WI38 (cell line): ENCODE results near the gene MAD1L1.
A peak's percentile ranks its signal among the peaks of the same experiment; 100 is the strongest.

ENCODE experiments used
- H3K4me3 ChIP-seq: 2 replicates; pipeline ENCODE4 v1.5.1; 2011; ENCODE audit warnings: low read depth, mild to moderate bottlenecking, control low read depth, low read length
- TF ChIP-seq, protein P1 (sequence below): IDR thresholded peaks from 2 replicates; pipeline ENCODE4 v1.5.1; 2012; ENCODE audit warnings: low read depth, mild to moderate bottlenecking, control low read depth, low read length

MAD1L1 gene

DNA sequence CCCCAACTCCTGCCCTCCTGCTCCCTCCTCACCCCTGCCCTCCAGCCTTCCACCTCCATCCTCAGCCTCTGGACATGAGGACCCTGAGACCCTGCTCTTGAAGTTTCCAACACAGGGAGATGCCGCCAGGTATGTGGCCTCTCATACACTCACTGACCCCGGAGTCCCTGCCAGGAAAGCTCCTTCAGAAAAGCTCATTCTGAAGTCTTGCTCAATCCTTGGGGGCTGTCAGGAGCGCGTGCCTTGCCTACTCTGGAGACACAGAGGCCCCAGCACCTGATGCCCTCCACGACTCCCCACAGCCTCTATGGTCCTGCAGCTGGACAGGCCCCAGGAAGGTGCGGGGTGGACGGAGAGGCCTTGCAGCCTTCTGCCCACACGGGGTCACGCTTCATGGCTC is 20.3 kb upstream of the MAD1L1 start:
- TF ChIP-seq, protein P1, sequence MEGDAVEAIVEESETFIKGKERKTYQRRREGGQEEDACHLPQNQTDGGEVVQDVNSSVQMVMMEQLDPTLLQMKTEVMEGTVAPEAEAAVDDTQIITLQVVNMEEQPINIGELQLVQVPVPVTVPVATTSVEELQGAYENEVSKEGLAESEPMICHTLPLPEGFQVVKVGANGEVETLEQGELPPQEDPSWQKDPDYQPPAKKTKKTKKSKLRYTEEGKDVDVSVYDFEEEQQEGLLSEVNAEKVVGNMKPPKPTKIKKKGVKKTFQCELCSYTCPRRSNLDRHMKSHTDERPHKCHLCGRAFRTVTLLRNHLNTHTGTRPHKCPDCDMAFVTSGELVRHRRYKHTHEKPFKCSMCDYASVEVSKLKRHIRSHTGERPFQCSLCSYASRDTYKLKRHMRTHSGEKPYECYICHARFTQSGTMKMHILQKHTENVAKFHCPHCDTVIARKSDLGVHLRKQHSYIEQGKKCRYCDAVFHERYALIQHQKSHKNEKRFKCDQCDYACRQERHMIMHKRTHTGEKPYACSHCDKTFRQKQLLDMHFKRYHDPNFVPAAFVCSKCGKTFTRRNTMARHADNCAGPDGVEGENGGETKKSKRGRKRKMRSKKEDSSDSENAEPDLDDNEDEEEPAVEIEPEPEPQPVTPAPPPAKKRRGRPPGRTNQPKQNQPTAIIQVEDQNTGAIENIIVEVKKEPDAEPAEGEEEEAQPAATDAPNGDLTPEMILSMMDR, result no peak
- no peak overlapping the region for H3K4me3 ChIP-seq

DNA sequence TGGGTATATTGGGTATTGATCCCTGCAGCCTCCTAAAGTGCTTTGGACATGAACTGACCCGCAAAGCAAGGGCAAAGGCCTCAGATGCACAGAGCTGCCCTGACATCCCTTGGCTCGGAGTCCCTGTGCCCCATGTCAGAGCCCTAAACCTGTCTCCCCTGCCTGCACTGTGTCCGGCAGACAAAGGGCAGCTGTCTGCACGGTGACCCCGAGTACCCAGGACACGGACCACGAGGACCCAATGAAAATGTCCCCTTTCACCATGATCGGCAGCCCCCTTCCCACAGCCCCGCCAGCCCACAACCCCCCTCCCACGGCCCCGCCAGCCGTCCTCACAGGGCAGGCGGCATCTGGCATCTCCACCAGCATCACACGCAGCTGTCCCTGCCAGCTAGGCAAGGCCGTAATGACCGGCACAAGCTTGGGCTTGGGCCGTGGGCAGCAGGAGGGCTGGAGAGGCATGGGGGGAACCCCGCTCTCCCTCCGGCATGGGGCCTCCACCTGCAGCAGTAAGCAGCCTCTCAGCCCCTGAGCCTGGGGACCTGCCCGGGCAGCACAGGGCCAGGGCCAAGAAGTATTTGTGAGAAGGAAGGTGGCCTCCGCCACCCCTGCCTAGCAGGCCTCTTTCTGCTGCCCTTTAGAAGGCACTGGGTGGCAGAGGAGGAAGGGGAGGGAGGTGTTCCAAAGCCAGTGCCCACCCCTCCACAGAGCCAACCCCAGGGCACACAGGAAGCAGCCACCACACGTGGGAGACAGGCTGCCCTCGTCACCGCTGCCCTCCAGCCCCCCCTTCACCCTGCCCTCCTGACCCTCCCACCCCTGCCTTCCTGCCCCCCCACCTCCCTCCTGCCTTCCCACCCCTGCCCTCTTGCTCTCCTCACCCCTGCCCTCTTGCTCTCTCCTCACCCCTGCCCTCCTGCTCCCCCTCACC is 19.4 kb upstream of the MAD1L1 start:
- no peak overlapping the region for H3K4me3 ChIP-seq
- TF ChIP-seq, protein P1, result no peak

DNA sequence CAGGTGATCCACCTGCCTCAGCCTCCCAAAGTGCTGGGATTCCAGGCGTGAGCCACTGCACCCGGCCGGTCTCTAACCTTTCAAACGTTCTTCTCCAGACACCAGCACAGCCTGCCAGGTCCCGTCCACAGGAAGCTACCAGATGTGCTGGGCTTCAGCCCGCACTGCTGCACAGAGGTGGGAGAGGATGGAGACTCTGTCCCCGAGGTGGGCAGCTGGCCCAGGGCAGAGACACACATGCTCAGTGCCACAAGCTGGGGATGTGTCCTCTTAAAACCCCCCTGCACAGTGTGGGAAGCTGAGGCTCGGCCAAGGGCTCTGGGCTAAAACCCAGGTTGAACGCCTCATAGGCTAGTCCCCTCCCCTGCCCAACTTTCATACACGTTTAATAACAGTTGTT is 18.6 kb upstream of the MAD1L1 start:
- TF ChIP-seq, protein P1, result no peak
- H3K4me3 ChIP-seq, result no peak overlapping the region

DNA sequence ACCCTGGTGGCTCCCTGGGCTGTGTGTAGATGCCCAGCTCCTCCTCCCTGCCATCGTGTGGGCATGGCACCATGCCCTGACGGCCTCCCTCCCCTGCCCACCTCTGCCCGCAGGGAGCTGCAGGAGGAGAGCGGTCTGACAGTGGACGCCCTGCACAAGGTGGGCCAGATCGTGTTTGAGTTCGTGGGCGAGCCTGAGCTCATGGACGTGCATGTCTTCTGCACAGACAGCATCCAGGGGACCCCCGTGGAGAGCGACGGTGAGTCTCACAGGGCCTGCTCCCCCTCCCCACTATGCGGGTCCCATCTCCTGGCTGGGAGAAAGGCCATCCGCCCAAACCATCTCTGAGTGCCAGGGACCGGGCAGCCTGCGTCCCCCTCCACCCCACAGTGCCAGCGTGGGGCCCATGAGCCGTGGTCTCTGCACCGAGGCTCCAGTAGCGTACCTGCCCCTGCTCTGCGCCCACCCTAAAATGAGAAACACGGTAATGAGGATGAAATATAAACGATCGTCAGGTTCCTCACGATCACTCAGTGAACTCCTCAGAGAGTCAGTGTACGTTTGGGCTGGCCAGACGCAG is 17.1 kb upstream of the MAD1L1 start:
- TF ChIP-seq, protein P1, result no peak
- H3K4me3 ChIP-seq, result no peak overlapping the region

DNA sequence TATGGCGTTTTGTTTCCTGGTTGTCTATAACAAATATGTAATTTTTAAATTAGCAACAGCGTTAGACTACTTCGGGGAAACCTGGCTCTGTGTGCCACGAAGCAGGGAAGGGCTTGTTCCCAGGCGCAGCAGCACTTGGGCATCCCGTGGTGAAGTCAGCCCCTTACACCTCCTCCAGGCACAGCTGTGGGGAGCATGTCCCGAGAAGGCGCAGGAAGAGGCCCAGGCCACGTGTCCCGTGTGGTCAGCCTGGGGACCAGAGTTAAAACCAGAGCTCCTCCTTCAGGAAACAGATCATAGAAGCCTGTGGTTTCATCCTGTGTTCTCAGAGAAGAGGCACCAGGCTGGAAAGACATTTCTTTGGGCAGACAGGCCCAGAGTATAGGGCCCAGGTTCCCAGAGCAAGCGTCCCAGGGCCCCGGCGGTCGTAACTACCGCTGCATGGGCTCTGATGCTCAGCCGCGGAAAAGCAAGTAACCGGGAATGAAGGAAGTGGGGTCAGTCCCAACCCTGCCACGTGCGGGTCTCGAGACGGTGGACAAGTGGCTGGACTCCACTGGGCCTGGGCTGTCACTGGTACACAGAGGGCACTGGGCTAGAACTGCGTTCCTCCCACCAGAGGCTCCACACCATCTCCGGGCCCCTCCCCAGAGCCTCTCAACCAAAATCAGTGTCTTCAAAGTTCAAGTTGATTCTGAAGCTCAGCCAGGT is 16.4 kb upstream of the MAD1L1 start:
- TF ChIP-seq, protein P1, result no peak
- no peak overlapping the region for H3K4me3 ChIP-seq

DNA sequence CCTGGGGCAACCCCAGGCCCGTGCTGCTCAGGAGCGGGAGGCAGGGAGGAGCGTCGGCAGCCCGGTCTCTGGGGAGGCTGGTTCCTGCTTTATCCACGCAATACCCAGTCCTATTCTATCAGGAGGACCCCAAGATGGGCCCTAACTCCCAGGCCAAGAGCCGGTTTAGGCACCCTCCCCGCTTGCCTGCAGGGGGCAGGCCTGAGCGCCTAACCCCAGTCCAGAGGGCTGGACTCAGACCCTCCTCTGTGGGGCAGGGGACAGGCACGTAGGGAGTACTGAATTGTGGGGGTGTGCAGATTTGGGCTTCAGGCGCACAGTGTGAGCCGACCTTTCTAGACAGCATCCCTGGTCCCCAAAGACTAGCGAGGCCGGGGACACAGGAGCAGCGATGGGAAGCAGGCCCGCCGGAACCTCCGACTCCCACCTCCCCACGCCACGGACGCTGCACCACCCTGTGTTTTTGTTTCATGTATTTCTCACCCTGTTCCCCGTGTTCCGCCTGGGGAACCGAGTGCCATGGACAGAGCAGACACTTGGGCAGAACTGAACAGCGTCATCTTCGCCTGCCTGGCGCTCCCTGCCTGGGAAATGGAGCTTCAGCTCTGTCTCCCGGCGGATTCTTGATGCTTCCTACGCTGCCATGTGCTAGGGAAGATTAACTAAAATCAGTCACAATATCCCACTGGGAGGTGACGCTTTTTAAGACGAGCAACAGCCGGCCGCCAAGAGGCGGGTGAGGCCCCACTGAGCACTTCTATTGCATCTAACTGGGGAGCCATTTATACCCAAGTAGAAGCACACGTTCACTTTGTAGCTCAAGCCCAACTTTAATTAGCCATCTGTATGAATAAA is 14.6 kb upstream of the MAD1L1 start:
- H3K4me3 ChIP-seq, result no peak overlapping the region
- TF ChIP-seq, protein P1, result peak; percentile 85
